Kidney (tissue), 14 donors: ENCODE measurements around the gene MFAP4. TPM values are rescaled to one million over a fixed set of nuclear protein-coding genes. Genes with fewer than 3 reads are reported as not detected.
A peak's percentile ranks its signal among the peaks of the same experiment; 100 is the strongest.

Experiments used
- DNase-seq, 5 donors: peaks; one replicate each; pipeline ENCODE4 v3.0.0-alpha.2; 2013 to 2020
- FAIRE-seq: peaks from 2 replicates; lab custom pipeline; 2012; peaks lifted over from hg19 to GRCh38; lab: Jason Lieb, UNC
- H3K27ac ChIP-seq, 2 donors: one replicate each; pipeline ENCODE4 v1.7.0; 2013; ENCODE audit warnings: low read depth in 2 of 2, low read length in 2 of 2, inconsistent platforms in 1 of 2
- H3K27me3 ChIP-seq: one replicate; pipeline ENCODE4 v1.7.1; 2013; ENCODE audit warnings: low read length, inconsistent platforms; ENCODE audit not compliant: control insufficient read depth, insufficient read depth
- H3K36me3 ChIP-seq, 3 donors: one replicate each; pipeline versions ENCODE4 v1.7.0 to v1.7.1; 2013; ENCODE audit warnings: low read length in 3 of 3, control low read depth in 1 of 3, inconsistent platforms in 1 of 3; ENCODE audit not compliant: insufficient read depth in 3 of 3, control insufficient read depth in 2 of 3
- H3K4me1 ChIP-seq, 3 donors: one replicate each; pipeline versions ENCODE4 v1.7.0 to v1.7.1; 2013; ENCODE audit warnings: low read length in 3 of 3, inconsistent platforms in 1 of 3, low read depth in 1 of 3; ENCODE audit not compliant: control insufficient read depth in 2 of 3, insufficient read depth in 2 of 3
- H3K4me3 ChIP-seq, 3 donors: one replicate each; pipeline versions ENCODE4 v1.7.0 to v1.8.1; 2013; ENCODE audit warnings: low read length in 3 of 3, control low read depth in 1 of 3, inconsistent platforms in 1 of 3
- H3K9ac ChIP-seq, 3 donors: one replicate each; pipeline versions ENCODE4 v1.7.0 to v1.7.1; 2013; ENCODE audit warnings: low read length in 3 of 3, control low read depth in 1 of 3, inconsistent platforms in 1 of 3
- H3K9me3 ChIP-seq, 3 donors: one replicate each; pipeline versions ENCODE4 v1.7.0 to v1.7.1; 2013; ENCODE audit warnings: low read length in 3 of 3, control low read depth in 1 of 3, inconsistent platforms in 1 of 3; ENCODE audit not compliant: control insufficient read depth in 2 of 3, insufficient read depth in 1 of 3
- intact Hi-C: fragments of 100-400 bp; cut with DNase I; formaldehyde crosslinking; loops from one replicate; pipeline ENCODE4 v1.11.1; 2022
- polyA plus RNA-seq: library from polyadenylated mRNA; stranded (reverse); fragments of 350-450 nt; fragmentation: Illumina TruSeq; extraction: RNeasy Lipid Tissue Mini Kit (QIAGEN cat#74804); gene quantifications from one replicate; pipeline ENCODE4 v1.2.3, GENCODE V29; 2014; ENCODE audit warnings: low read depth, low replicate concordance; ENCODE audit not compliant: insufficient read depth
- total RNA-seq: library from RNA; stranded (reverse); fragmentation: NEBNext Ultra II Directional; extraction: Animal tissue kit (Norgen Biotek cat#: 25700); gene quantifications from one replicate; pipeline ENCODE4 v1.2.1, GENCODE V29; 2021
- TF ChIP-seq, protein P1 (sequence below): IDR thresholded peaks from 3 replicates; pipeline ENCODE4 v1.5.1; 2012; ENCODE audit warnings: mild to moderate bottlenecking, moderate library complexity, borderline replicate concordance; ENCODE audit not compliant: insufficient read depth; ENCODE audit errors: extremely low read depth
- donor health status: control.
- donor health status: control.
- donor health status: control.
- donor health status: control.
- donor health status: control.
- donor health status: DM: yes; HTN: yes; CAD: no.
- donor health status: Normal renal cell carcinoma (clear cell type).

The MFAP4 gene
- total and polyA plus RNA-seq, 2 donors from 2014 or later = 27.6 to 51.1 TPM

DNA sequence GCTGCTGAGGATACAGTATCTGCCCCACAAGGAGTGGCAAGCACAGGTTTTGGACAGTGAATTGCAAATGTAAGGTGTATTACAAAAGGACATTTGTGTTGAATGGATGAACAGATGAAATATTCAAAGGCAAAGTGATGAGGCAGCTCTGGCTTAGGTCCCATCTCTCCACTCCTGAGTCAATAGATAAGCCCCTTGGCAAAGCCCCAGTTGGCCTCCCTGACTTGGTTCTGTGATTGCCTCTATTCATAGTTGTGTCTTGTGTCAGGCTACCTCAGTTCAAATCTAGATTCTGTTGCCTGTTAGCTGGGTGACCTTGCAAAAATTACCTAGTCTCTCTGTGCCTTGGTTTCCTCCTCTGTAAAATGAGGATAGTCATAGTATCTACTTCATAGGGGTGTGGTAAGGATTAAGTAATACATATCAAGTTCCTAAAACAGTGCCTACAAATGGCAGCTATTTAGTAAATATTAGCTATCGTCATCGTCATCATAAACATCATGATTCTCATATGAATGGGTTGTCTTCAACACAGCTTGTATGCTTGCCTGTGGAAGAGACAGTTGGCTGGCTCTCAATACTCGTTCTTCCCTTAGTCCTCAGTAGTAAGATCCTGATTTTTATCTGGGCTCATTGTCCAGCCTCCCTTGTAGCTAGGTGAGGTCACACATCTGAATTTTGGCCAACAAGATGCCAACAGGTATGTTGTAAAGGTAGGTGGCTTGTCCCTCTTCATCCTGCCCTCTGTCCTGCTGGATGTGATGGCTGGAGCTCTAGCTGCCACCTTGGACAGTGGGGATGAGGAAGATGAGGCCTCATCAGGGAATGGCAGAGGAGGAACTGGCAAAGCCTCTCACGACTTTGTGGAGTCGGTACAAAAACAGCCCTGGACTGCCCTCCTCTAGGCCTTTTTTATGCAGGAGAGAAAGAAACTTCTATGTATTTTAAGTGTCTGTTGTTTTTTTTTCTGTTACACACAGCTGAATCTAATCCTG, 2.1 kb upstream of the MFAP4 start:
- peak overlapping the region in 1 of 2 donors; percentile 60 for H3K27ac ChIP-seq
- intact Hi-C loops = no loop called here
- H3K4me1 ChIP-seq = peaks cover 0 to 21% (median 4%) of the 10 kb centered on the region in 3 donors
- no peaks in the 10 kb centered on the region for H3K9me3 ChIP-seq
- H3K4me3 ChIP-seq = no peak overlapping the region
- no peaks in the 10 kb centered on the region for H3K27me3 ChIP-seq
- FAIRE-seq = no peak
- H3K36me3 ChIP-seq = peaks cover 0 to 1% (median 0%) of the 10 kb centered on the region in 3 donors
- peak in 2 of 5 donors; percentile 2 to 15 for DNase-seq
- TF ChIP-seq, protein P1, sequence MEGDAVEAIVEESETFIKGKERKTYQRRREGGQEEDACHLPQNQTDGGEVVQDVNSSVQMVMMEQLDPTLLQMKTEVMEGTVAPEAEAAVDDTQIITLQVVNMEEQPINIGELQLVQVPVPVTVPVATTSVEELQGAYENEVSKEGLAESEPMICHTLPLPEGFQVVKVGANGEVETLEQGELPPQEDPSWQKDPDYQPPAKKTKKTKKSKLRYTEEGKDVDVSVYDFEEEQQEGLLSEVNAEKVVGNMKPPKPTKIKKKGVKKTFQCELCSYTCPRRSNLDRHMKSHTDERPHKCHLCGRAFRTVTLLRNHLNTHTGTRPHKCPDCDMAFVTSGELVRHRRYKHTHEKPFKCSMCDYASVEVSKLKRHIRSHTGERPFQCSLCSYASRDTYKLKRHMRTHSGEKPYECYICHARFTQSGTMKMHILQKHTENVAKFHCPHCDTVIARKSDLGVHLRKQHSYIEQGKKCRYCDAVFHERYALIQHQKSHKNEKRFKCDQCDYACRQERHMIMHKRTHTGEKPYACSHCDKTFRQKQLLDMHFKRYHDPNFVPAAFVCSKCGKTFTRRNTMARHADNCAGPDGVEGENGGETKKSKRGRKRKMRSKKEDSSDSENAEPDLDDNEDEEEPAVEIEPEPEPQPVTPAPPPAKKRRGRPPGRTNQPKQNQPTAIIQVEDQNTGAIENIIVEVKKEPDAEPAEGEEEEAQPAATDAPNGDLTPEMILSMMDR = no peak
- no peak overlapping the region for H3K9ac ChIP-seq

DNA sequence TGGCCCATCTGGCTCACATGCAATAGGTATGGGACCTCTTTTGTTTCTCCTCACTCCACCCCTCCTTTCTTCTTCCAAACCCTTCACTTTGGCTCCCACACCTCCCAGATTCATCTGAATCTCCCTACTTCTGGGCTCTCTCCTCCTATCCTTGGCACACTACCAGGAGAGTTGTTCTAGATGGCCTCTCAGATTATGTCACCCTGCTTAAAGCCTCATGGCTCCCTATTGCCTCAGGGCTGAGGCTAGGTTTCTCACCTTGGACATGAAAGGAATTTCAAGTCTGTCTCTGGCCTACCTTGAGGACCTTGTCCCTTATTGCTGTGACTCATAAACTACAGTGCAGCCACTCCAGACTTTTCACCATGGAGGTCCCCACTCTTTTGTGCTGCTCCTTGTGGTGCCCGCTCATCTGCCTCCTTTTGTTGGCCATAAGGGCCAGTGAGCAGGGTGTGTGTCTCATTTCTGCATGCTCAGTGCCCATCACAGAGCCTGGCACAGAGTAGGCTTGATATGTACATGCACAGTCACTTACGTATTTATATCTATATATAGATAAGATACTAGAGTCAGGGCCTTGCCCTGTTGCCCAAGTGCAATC, 1.0 kb upstream of the MFAP4 start:
- Histone ChIP-seq H3K9ac (no peak overlapping the region), H3K4me3 (no peak overlapping the region), H3K4me1 (peaks cover 0 to 23% (median 4%) of the 10 kb centered on the region in 3 donors), H3K9me3 (no peaks in the 10 kb centered on the region), H3K27me3 (no peaks in the 10 kb centered on the region), H3K36me3 (peaks cover 0 to 9% (median 5%) of the 10 kb centered on the region in 3 donors), H3K27ac (peak overlapping the region; percentile 49 to 78)
- intact Hi-C loops = no loop called here
- FAIRE-seq = no peak
- DNase-seq = peak in 1 of 5 donors; percentile 24
- TF ChIP-seq, protein P1 = no peak

DNA sequence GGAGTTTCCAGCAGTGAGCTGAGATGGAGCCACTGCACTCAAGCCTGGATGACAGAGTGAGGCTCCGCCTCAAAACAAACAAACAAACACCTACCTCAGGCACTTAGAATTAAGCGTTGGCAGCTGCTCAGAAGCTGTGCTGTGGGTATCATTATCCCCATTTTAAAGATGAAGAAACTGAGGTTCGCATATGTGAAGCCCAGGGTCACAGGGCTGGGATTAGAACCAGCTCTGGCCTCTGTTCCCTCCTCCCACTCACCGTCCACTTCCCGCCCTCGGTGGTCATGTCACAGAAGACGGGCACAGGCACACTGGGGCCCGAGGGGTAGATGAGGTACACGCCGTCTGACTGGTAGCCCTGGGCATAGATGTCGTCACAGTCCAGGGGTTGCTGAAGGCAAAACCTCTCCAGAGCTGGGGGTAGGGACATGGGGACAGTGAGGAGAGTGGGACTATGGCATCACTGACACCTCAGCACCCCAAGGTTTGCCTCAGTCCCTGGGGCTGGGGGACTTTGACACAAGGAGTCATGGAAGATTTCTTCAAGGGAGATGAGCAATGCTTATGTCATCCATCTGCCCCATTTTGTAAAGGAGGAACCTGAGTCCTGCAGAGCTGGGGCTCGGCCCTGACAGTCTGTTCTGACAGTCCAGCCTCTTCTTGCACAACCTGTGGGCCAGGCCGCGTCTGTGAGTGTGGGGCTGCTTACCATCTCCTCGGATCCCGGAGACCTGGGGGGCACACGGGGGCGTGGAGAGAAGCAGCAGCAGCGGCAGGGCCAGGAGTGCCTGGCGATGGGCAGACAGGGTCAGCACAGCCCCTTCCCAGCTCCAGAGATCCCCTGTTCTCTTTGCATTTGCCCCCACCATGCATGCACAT, 700 bp downstream of the MFAP4 start:
- TF ChIP-seq, protein P1 = no peak
- Histone ChIP-seq H3K4me1 (peaks cover 0 to 23% (median 4%) of the 10 kb centered on the region in 3 donors), H3K4me3 (peak overlapping the region in 1 of 3 donors; percentile 67), H3K27me3 (no peaks in the 10 kb centered on the region), H3K9ac (peak overlapping the region in 1 of 3 donors; percentile 43), H3K27ac (peak overlapping the region; percentile 22 to 70), H3K36me3 (peaks cover 0 to 9% (median 8%) of the 10 kb centered on the region in 3 donors), H3K9me3 (no peaks in the 10 kb centered on the region)
- no peak for FAIRE-seq
- intact Hi-C loops = no loop called here
- peak in 2 of 5 donors; percentile 66 to 86 for DNase-seq
